ENCODE results near the gene DNAJC5.

DNA sequence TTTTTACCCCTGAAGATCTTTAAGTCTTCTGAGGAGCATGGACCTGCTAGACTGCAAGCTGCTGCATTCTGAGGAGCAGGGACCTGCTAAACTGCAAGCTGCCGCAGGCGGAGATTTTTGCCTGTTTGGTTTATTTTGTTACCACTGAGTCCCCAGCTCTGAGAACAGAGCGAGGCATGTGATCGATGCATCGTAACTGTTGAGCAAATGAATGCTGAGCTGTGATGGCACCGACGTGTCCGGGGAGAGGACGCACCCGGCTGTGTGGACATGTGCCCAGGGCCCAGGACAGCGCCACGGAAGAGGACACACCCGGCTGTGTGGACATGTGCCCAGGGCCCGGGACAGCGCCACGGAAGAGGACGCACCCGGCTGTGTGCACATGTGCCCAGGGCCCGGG, 24.2 kb downstream of the DNAJC5 start:
- TF ChIP-seq CTCF (IDR thresholded peaks at IDR 0.05) (no peak), POLR2A (IDR thresholded peaks at IDR 0.05) (no peak)
